Fibroblast of the conjunctiva (primary cell): Measurements from ENCODE around the gene FAAP100.
"Not testable (repeated sequence)": the region's sequence is repeated elsewhere in the genome, so short reads cannot be mapped to it uniquely, and the experiment has no call there.

Experiments
- DNase-seq: peaks from one replicate; pipeline ENCODE4 v3.0.0-alpha.2; 2010; ENCODE audit warnings: low read depth

FAAP100 gene

DNA sequence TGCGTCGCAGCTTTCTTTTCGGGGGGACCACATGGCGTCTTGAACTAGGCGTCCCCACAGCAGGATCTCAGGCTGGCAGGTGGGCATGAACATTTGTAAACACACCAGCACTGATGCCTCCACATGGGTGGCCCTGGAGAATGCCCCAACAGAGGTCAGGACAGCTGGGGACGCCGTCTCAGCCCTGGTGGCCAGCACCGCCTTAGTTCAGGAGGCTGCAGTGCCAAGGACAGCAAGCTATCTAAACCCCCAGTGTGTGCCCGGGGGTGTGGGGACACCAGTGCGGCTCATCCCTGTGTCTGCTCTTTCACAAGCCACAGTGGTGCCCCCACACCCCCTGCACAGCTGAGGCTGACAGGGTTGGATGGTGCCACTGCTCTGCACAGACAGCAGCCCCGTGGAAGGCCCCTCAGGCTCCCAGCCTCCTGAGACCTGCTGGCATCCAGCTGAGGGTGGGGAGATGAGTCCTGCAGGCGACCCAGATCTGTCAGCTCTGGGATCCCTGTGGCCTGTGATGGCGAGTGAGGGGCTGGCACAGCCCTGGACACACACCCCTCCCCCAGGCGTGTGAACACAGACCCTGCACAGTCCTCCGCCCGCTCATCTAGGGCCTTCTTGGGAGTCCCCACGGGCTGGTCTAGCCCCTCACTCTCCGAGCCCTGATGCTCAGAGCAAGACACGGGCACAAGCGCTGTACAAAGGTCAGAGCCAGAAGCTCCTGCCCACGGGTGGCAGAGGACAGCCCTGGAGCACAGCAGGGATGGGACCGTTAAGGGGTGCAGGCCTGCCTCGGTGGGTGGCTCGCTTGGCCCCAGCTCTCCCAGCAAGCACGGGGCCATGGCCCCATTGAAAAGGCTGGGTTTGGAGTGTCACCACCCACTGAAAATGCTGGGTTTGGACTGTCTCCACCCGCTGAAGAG is 13.2 kb downstream of the FAAP100 start:
- DNase-seq = no peak

DNA sequence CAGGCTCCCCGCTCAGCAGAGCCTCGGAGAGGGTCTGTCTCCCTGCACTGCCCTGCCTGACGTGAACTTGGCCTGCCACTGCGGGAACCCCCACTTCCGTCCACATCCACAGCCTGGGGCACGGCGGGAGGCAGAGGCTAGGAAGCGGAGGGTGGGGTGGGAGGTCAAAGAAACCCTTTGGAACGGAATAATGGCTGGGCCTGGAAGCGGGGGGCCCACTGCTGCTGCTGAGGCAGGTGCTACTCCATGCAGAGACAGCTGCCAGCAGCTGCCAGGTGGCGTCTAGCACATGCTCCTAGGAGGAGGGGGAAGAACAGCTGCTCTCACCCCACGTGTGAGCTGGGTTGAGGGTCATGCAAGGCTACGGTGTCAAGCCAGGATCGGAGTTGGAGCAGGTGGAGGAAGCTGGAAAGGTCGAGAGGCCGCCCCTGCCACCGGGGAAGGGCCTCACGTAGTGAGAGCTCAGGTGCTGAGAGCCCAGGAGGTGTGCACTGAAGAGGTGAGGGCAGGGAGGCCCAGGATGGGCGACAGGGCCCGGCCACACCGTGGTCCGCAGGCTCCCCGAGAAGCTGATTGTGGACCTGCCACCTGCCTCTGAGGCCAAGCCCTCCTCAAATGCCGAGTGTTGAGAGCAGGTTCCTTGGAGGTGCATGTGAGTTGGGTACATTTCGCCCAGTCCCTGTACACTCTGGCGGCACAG is 14.1 kb downstream of the FAAP100 start:
- DNase-seq = no peak

DNA sequence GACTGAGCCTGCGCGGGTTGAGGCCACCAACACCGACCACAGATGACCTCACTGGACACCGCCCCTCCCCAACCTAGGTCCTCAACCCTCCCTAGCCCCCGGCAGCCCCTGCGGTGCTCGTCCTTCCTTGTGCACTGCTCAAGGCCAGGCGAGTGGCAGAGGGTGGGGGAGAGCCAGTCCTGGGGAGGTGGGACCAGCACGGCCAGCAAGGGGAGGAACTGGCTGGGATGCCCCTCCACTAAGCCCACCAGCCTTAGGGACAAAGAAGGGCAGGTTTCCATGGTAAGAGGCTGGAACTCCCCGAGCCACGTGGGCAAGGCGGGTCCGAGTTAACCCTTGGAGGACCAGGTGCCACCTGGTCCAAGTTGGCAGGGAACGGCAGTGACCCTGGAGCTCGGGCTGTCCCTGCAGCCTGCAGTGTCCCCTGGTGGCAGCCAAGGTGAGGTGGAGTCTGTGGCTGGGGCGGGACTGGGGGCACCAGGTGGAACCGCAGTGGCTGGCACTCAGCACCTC is 14.8 kb downstream of the FAAP100 start:
- no peak for DNase-seq

DNA sequence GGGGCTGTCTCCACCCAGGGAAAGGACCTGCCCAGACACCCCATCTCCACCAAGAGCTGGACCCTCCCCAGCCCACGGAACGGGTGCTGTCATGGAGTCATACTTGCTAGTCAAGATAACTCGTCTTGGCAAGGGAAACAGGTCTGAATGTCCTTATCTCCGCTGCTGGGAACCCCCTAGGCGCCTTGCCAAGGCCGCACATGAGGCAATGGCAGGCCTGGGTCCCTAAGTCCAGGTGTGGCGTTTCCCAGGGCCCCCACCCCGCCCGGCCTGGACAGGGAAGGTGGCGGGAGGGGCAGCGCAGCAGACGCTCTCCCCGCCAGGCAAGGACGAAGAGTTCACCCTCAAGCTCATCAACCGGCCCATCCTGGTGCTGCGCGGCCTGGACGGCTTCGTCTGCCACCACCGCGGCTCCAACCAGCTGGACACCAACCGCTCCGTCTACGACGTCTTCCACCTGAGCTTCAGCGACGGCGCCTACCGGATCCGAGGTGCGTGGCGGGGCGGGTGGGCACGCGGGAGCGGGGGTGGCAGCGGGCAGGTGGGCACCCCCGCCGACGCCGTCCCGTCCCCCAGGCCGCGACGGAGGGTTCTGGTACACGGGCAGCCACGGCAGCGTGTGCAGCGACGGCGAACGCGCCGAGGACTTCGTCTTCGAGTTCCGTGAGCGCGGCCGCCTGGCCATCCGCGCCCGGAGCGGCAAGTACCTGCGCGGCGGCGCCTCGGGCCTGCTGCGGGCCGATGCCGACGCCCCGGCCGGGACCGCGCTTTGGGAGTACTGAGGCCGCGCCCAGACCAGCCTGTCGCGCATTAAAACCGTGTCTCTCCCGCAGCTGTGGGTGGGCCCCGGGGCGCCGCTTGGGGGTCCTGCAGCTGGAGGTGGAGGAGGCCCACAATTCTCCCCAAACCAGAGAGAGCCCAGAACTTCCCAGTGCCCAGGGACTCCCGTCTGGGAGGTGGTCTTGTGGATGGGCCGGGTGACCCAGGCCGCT is 15.6 kb downstream of the FAAP100 start:
- no peak for DNase-seq

DNA sequence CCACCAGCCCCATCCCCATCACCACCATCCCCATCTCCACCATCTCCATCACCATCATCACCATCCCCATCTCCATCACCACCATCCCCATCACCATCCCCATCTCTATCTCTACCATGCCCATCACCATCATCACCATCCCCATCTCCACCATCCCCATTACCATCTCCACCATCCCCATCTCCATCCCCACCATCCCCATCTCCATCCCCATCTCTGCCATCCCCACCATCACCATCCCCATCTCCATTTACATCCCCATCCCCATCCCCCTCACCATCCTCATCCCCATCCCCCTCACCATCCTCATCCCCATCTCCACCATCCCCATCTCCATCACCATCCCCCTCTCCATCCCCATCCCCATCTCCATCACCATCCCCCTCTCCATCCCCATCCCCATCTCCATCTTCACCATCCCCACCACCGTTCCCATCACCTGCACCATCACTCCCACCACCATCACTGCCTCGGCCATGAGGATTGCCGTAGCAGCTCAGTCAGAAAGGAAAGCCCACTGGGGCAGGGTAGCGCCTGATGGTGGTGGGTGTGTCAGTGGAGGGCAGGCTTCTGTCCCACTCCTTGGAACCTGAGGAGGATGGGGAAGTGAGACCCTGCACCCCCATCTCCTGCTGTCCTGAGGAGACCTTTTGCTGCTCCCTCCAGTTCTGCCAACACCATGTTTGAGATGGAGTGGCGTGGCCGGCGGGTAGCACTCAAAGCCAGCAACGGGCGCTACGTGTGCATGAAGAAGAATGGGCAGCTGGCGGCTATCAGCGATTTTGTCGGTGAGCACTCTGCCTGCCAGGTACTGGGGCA is 16.5 kb downstream of the FAAP100 start:
- DNase-seq = no peak

DNA sequence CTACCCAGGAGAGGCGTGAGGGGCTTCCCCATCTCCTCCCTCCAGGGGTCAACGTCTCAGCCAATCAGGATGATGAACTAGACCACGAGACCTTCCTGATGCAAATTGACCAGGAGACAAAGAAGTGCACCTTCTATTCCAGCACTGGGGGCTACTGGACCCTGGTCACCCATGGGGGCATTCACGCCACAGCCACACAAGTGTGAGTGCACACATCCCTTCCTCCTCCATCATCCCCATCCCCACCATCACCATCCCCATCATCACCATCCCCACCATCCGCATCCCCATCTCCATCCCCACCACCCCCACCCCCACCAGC is 17.2 kb downstream of the FAAP100 start:
- no peak for DNase-seq

DNA sequence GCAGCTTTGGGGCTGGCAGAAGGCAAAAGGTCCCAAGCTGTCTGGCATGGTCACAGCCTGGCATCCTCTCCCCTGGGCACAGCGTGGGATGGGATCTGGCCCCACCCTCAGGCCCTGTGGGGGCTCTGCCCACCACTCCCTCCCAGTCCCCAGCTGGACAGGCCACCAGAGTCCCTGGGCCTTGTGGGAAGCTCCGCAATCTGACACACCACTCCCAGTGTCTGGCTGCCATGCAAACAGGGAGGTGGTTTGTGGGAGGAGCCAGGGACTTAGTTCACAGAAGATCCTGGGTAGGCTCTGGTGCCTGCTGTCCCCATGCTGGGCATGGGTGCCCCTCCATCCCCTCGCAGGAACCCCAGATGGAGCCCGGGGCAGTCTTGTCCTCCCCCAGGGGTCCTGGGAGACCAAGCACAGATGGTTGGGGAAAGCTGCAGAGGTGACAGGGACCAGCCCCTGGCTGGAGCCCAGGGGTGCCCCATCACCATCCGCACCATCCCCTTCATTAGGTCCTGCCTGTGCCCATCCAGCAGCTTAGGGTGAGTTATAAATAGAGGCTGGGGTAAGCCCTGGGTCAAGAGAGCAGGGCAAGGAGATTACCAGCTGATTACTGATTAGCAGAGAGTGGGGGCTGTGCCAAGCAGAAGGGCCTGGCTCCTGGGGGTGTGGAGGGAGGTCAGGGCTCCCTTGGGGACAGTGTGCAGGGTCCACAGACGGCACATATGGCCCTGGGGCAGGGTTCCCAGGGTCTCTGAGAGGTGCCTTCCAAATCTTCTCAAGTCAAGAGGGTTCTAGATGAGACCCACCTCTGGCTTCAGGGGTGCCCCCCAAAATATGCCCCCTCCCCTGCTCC is 17.8 kb downstream of the FAAP100 start:
- no peak for DNase-seq

DNA sequence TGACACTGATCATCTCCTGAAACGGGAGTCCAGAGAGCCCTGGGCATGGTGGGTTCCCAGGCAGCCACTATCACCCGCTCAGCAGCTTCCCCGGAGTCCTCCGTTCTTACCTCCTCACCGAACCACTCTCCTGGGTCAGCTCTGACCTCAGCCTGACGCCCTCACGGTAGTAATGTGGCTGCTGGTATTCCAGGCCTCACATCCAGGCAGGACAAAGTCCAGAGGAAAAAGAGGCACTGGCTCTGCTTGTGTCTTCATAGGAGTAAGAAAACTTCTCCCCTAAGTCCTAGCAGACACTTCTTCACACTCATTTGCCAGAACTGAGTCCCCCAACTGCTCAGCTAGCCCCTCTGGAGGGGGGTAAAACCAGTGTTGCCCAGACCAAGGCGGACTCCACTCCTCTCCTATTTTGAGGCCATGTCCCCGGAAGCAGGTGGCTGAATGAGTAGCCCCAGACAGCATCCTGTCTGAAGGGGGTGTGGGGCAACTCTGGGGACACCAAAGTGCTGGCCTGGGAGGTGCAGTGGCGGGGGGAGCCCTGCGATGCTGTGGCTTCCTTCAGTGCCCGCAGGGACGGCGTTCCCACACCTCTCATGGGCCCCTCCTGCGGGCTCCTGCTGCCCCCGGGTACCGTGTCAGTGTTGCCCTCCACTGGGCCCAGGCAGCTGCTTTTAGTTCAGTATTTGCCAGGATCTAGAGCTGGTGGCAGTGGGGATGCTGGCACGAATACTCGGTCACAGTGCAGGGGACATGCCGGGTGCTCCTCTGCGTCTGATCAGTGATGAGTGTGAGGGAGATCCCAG is 18.6 kb downstream of the FAAP100 start:
- no peak for DNase-seq

DNA sequence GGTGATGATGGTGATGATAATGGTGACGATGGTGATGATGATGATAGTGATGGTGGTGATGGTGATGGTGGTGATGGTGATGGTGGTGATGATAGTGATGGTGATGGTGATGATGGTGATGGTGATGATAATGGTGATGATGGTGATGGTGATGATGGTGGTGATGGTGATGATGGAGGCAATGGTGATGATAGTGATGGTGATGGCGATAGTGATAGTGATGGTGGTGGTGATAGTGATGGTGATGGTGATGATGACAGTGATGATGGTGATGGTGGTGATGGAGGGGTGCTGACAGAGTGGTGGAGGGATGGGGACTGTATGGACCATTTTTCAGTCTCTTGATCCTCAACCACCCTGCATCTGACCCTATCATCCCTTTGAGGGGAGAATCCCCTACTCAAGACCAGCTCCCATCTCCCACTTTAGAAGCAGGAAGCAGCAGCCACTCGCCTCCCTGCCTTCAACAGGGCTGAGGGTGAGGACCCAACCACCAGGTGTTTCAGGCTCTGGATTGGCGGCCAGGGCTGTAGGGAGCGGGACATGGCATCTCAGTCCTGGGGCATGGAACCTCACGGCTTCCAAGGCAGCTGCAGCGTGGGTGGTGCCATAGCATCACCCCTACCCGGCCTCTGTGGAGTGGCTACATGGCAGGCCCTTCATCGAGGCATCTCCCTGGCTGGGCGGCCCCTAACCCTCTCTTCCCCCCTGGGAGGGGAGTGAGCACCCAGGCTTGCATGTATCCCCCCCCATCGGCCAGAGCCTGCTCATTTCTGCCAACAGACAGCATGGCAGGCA is 19.5 kb downstream of the FAAP100 start:
- DNase-seq = no peak

DNA sequence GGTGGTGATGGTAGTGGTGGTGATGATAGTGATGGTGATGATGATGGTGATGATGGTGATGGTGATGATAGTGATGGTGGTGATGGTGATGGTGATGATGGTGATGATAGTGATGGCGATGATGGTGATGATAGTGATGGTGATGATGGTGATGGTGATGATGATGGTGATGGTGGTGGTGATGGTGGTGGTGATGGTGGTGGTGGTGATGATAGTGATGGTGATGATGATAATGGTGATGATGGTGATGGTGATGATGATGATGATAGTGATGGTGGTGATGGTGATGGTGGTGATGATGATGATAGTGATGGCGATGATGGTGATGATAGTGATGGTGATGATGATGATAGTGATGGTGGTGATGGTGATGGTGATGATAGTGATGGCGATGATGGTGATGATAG is 20.2 kb downstream of the FAAP100 start:
- not testable (repeated sequence) for DNase-seq

DNA sequence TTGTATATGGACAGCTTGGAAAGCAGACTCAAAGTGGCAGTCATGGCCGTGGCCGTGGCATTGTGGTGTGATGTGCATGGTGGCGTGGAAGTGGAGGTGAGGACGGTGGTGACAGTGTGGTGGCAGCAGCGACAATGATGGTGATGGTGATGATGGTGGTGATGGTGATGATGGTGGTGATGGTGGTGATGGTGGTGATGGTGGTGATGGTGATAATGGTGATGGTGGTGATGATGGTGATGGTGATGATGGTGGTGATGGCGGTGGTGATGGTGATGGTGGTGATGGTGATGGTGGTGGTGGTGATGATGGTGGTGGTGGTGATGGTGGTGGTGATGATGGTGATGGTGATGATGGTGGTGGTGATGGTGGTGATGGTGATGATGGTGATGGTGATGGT is 21.1 kb downstream of the FAAP100 start:
- DNase-seq = not testable (repeated sequence)

DNA sequence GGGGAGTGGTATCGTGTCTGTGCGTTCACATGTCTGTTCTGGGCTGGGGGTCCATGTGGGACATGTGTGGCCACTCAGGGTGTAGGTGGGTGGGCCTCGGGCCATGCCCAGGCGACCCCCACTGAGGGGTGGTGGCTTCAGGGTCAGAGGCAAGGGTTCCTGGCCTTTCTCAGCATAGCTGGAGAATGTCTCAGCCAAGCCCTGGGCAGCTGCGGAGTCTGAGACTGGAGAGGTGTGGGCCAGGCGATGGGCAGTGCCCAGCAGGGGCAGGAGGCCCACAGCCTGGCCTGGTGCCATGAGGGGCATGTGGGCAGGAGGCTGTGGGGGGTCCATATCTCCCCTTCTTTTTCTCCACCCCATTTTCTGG is 22.7 kb downstream of the FAAP100 start:
- DNase-seq = no peak

DNA sequence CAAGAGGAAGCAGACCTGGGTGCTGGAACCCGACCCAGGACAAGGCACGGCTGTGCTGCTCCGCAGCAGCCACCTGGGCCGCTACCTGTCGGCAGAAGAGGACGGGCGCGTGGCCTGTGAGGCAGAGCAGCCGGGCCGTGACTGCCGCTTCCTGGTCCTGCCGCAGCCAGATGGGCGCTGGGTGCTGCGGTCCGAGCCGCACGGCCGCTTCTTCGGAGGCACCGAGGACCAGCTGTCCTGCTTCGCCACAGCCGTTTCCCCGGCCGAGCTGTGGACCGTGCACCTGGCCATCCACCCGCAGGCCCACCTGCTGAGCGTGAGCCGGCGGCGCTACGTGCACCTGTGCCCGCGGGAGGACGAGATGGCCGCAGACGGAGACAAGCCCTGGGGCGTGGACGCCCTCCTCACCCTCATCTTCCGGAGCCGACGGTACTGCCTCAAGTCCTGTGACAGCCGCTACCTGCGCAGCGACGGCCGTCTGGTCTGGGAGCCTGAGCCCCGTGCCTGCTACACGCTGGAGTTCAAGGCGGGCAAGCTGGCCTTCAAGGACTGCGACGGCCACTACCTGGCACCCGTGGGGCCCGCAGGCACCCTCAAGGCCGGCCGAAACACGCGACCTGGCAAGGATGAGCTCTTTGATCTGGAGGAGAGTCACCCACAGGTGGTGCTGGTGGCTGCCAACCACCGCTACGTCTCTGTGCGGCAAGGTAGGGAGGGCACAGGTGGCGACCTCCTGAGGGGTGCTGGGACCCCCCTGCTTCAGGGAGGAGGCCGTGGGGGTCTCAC is 23.3 kb downstream of the FAAP100 start:
- no peak for DNase-seq

DNA sequence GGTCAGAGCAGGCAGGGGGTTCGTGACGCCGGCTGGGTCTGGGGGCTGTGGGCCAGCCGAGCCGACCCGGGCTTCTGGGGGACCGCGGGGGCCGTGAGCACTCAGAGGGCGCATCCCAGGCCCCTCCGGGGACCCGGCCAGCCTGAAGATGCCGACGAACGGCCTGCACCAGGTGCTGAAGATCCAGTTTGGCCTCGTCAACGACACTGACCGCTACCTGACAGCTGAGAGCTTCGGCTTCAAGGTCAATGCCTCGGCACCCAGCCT is 23.8 kb downstream of the FAAP100 start:
- no peak for DNase-seq

DNA sequence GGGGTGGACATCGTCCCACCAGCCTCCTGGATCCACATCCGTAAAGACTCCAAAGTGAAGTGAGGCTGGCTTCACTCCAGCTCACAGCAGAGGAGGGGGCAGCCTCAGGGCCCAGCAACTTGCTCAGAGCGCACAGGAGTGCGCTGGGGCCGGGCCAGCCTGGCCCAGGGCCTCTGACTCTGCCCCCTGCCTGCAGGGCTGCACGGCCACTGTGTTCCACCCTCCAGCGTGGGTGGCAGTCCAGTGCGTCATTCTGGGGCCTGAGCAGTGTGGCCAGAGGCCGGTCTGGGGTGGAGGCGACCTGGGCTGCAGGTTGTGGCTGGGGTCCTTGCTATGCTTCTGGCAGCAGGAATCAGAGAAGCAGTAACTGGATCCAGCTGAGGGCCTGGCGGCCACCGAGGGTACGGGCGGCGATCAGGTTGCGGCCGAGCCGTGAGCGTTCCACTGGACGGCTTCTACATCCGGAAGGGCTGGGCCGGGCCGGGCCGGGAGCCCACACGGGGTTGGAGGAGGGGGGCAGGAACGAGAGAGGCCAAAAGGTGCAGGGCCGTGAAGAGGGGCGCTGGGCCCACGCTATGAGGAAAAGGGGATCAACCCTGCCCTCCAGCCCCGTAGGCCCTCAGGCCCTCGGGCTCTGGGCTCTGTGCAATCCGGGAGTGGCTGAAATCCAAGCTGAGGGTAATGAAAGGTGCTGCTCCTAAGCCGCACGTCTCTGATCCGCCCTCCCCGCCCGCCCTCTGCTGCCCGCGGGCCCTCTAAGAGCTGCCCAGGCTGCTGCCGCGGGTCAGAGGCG is 24.4 kb downstream of the FAAP100 start, which contains the start of gene FSCN2:
Gene FSCN2, plus strand, starts transcription at position 787 of the 793 bp plus-strand sequence. CDS start 155 bp downstream, outside the sequence.
- no peak for DNase-seq

DNA sequence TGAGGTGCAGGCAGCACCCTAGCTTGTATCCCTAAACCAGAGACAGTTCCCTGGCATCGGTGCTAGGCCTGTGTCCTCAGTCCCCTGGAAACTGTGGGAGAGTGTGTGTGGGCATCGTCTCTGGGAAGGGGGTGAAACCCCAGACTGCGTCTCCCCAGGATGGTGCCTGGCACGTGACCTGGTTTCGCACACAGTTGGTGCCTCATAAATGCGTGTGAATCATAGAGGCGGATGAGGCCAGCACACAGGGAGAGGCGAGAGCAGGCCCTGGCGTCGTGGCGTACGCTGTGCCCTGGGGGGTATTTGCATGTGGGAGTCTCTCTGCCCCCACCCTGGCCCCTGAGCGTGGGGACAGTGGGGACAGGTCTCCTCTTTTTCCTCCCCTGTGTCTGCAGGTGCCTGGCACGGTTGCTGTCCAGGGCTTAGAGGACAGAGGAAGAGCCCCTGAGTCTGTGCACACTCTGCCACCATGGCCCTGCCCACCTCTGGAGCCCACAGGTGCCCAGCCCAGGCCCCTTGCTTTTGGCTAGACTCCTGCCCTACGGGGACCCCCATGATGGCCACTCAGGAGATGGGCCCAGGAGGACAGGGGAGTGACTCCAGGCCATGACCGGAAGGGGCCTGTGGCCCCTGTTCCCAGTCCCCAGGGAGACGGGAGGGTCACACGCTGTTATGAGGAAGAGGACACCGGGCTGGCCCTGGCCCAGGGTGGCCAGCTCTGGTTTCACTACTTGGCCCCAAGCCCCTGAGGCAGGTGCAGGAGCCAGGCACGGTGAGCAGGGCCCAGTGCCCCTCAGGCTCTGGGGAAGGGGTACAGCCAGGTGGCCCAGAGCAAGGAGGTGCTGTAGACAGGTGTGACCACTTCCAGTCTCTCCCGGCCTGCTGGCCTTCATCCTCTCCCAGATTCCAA is 25.2 kb downstream of the FAAP100 start:
- DNase-seq = no peak
